ENCODE results near the gene CHID1. TPM values are rescaled to one million over a fixed set of nuclear protein-coding genes. Genes with fewer than 3 reads are reported as not detected.
A peak's percentile ranks its signal among the peaks of the same experiment; 100 is the strongest.

Gene CHID1
- total RNA-seq, 2 donors from 2014 or later, result 61.2 to 195 TPM

DNA sequence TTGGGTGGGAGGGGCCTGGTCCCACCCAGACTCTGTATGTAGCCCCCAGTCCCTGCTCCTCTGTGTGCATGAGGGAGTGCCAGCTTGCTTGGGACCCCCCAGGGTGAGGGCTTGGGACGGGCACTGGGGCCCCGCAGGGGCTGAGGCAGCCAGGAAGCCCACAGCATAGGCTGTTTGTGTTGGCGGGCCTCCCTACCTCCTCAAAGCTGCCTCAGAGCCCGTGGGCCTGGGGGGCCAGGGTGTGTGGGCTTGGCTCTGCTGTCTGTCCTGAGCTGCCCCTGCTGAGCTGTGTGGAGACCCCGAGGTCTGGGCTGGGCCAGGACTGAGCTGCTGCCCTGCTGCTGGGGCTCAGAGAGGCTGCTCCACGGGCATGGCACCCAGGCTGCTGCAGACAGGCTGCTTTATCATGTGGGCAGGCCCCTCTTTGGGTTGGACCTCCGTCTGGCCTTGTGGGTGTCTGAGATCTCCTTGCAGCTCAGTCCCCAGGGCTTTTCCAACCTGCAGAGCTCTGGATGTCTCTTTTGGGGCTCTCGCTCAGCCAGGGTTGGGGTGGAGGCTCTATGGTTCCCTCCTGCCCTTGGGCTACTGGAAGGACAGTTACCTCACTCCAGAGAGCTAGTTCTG lies 64.6 kb downstream of the CHID1 start:
- Histone ChIP-seq H3K4me1 (ENCODE audit: control insufficient read depth in 1 of 2, low read depth in 2 of 2) (peaks cover 44 to 61% of the 10 kb centered on the region in 2 donors), H3K36me3 (no peaks in the 10 kb centered on the region), H3K9me3 (no peaks in the 10 kb centered on the region), H3K4me3 (no peak overlapping the region), H3K27ac (peak overlapping the region; percentile 86 to 88), H3K27me3 (replicated peaks; ENCODE audit: insufficient read depth) (no peaks in the 10 kb centered on the region)
- ATAC-seq (ENCODE audit: insufficient number of reproducible peaks, low FRiP score, low read depth), result no peak
- DNase-seq (ENCODE audit: low spot score), result no peak
- TF ChIP-seq, protein P1, sequence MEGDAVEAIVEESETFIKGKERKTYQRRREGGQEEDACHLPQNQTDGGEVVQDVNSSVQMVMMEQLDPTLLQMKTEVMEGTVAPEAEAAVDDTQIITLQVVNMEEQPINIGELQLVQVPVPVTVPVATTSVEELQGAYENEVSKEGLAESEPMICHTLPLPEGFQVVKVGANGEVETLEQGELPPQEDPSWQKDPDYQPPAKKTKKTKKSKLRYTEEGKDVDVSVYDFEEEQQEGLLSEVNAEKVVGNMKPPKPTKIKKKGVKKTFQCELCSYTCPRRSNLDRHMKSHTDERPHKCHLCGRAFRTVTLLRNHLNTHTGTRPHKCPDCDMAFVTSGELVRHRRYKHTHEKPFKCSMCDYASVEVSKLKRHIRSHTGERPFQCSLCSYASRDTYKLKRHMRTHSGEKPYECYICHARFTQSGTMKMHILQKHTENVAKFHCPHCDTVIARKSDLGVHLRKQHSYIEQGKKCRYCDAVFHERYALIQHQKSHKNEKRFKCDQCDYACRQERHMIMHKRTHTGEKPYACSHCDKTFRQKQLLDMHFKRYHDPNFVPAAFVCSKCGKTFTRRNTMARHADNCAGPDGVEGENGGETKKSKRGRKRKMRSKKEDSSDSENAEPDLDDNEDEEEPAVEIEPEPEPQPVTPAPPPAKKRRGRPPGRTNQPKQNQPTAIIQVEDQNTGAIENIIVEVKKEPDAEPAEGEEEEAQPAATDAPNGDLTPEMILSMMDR (IDR thresholded peaks at IDR 0.05), result no peak

DNA sequence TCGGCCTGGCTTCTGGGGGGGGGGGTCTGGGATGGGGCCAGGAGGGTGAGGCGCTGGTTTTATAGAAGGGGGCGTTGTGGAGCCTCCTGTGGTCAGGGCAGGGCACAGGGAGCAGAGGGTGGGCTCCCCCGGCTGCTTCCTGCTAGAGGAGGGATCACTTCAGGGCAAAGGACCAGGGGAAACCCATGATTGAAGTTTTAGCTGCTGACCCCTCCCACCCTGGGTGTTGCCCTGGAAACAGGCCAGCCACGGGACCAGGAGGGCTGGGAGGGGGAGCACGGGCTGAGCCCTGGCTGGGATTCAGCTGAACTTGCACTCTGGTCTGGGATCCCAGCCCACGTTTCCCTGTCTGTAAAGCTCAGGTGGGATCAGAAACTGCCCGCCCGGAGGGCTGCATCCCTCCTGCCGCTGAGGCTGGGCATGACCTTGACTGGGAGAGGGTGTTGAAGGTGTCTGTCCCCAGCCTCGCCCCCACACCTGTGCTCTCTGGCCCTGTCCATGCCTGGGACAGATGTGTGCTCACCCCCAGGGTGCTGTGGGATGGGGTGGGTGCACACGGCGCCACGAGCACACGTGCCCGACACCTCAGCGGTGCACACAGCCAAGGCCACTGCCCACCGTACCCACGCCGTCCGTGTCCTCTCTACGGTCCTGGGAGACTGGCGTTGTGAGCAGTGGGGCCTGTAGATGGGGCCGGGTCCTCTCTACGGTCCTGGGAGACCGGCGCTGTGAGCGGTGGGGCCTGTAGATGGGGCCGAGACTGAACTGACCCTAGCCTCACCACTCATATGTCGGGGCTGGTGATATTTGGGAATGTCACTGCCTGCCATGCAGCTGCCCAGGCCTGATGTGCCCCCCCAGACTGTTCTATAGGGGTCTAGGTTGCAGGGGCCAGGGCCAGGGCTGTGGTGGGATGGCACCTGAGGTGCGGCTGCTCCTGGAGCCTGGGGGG lies 65.6 kb downstream of the CHID1 start:
- no peaks in the 10 kb centered on the region for H3K27me3 ChIP-seq (replicated peaks; ENCODE audit: insufficient read depth)
- peak overlapping the region; percentile 86 to 88 for H3K27ac ChIP-seq
- peak overlapping the region; percentile 95 for H3K4me3 ChIP-seq
- ATAC-seq (ENCODE audit: insufficient number of reproducible peaks, low FRiP score, low read depth) (peak; percentile 22), DNase-seq (ENCODE audit: low spot score) (peak; percentile 72)
- H3K9me3 ChIP-seq, result no peaks in the 10 kb centered on the region
- peaks cover 46 to 67% of the 10 kb centered on the region in 2 donors for H3K4me1 ChIP-seq (ENCODE audit: control insufficient read depth in 1 of 2, low read depth in 2 of 2)
- TF ChIP-seq, protein P1 (IDR thresholded peaks at IDR 0.05), result no peak
- peaks cover 3% of the 10 kb centered on the region for H3K36me3 ChIP-seq

DNA sequence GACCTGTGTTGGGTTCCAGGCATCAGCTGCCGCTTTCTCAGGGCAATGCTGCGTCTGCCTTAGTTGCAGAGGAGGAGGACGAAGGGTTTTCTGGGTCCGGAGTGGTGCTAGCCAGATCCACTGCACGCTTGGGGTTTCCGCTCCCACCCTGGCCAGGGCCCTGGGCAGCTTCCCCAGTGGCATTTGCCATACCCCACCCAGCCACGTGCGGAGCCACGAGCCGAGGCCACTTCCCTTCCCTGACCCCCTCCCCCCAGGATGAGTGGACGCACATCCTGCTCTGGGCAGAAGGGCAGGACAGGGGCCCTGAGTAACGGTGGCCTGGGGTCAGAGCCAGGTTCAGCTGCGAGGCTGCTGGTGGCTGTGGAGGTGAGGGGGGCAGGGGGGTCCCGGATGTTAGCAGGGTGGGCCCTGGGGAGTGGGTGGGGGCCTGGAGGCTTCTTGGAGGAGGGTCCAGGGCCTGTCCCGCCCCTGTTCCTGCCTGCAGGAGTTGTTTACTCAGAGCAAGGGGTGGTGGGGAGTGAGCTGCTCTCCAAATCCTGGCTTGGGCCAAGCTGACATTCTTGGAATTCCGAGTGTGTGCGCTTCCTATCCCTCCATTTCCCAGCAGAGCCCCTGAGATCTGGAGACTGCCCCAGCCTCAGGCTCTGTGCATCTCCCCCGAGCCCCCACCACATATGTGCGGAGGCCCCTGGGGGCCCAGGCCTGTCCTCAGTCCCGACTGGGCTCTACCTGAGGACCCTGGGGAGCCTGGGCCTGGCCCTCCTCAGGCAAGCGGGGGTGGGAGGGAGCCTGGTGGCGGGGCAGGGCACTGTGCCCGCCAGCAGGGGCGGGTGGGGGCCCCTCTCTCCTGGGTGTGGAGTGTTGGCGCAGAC lies 66.6 kb downstream of the CHID1 start:
- peak overlapping the region; percentile 95 for H3K4me3 ChIP-seq
- no peaks in the 10 kb centered on the region for H3K9me3 ChIP-seq
- peak overlapping the region; percentile 86 to 88 for H3K27ac ChIP-seq
- H3K4me1 ChIP-seq (ENCODE audit: control insufficient read depth in 1 of 2, low read depth in 2 of 2), result peaks cover 42 to 62% of the 10 kb centered on the region in 2 donors
- TF ChIP-seq, protein P1 (IDR thresholded peaks at IDR 0.05), result peak; percentile 29
- H3K36me3 ChIP-seq, result peaks cover 12% of the 10 kb centered on the region
- H3K27me3 ChIP-seq (replicated peaks; ENCODE audit: insufficient read depth), result no peaks in the 10 kb centered on the region
- ATAC-seq (ENCODE audit: insufficient number of reproducible peaks, low FRiP score, low read depth) (peak; percentile 24), DNase-seq (ENCODE audit: low spot score) (peak; percentile 83)

DNA sequence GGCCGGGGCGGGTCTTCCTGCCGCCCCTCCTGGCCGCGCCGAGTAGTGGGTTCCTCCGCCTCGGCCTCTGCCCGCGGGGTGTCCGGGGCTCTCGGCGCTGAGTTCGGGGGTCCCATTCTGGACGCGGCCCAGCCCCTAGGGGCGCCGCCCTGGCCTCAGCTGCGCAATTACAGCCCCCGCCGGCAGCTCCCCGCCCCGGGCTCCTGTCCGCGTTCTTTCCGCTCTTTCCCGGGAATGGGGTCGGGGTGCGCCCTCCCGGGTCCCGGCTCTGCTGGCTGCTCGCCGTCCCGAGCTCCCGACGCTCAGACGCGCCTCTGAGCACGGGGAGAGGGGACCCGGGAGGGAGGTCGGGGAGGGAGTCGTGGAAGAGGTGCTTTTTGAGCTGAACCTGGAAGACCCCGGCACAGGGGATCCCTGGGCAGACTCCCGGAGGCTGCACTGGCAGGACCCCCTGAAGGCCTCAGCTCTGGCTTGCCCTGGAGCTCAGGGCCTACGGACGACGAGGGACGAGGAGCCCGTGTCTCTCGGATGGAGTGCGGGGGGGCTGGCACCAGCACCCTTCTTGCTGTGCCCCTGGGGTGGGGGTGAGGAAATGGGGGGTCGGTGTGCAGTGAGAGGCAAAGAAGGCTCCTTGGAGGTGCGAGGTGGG lies 67.4 kb downstream of the CHID1 start:
- Histone ChIP-seq H3K4me1 (ENCODE audit: control insufficient read depth in 1 of 2, low read depth in 2 of 2) (peaks cover 33 to 54% of the 10 kb centered on the region in 2 donors), H3K27me3 (replicated peaks; ENCODE audit: insufficient read depth) (no peaks in the 10 kb centered on the region), H3K36me3 (peaks cover 19% of the 10 kb centered on the region), H3K4me3 (peak overlapping the region; percentile 95), H3K9me3 (no peaks in the 10 kb centered on the region), H3K27ac (peak overlapping the region; percentile 88 to 97)
- DNase-seq (ENCODE audit: low spot score) (no peak), ATAC-seq (ENCODE audit: insufficient number of reproducible peaks, low FRiP score, low read depth) (no peak)
- TF ChIP-seq, protein P1 (IDR thresholded peaks at IDR 0.05), result no peak

Data from thoracic aorta (tissue), 2 donors.